ENCODE data around the gene ELAVL1.
A peak's percentile ranks its signal among the peaks of the same experiment; 100 is the strongest.

DNA sequence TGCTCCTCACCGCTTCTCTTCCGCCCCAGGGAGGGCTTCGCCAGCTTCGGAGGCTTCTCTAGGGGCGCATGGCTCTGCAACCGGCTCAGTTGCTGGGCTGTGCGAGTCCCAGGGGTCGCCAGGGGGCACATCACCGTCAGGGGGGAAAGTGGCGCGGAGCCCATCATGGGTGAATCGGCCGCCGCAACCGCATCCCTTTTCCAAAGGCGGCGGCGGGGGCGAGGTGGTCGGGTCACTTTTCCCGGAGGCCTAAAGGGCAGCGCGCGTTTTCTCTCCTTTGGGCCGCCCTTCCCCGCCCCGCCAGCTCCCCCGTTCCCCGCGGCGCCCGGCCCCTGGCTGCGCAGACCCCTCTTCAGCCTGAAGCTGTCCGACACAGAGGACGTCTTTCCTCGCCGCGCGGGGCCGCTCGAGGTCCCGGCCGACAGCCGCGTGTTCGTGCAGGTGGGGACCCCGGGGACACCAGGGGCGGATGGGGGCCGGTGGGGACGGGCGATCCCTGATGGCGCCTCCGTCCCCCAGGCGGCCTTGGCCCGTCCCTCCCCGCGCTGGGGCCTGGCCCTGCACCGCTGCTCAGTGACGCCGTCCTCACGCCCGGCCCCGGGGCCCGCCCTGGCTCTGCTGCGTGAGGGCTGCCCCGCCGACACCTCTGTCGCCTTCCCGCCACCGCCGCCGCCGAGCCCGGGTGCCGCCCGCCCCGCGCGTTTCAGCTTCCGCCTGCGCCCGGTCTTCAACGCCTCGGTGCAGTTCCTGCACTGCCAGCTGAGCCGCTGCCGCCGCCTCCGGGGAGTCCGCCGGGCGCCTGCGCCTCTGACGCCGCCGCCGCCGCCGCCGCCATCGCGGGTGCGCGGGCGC, 89.1 kb downstream of the ELAVL1 start:
- TF ChIP-seq POLR2A (IDR thresholded peaks at IDR 0.05; ENCODE audit: insufficient read depth in 1 of 2, low read depth in 2 of 2, low read length in 2 of 2): peak in 1 of 2 experiments; percentile 41; a peak in 1 of 4 replicates
- TF ChIP-seq, protein P1, sequence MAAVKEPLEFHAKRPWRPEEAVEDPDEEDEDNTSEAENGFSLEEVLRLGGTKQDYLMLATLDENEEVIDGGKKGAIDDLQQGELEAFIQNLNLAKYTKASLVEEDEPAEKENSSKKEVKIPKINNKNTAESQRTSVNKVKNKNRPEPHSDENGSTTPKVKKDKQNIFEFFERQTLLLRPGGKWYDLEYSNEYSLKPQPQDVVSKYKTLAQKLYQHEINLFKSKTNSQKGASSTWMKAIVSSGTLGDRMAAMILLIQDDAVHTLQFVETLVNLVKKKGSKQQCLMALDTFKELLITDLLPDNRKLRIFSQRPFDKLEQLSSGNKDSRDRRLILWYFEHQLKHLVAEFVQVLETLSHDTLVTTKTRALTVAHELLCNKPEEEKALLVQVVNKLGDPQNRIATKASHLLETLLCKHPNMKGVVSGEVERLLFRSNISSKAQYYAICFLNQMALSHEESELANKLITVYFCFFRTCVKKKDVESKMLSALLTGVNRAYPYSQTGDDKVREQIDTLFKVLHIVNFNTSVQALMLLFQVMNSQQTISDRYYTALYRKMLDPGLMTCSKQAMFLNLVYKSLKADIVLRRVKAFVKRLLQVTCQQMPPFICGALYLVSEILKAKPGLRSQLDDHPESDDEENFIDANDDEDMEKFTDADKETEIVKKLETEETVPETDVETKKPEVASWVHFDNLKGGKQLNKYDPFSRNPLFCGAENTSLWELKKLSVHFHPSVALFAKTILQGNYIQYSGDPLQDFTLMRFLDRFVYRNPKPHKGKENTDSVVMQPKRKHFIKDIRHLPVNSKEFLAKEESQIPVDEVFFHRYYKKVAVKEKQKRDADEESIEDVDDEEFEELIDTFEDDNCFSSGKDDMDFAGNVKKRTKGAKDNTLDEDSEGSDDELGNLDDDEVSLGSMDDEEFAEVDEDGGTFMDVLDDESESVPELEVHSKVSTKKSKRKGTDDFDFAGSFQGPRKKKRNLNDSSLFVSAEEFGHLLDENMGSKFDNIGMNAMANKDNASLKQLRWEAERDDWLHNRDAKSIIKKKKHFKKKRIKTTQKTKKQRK (IDR thresholded peaks at IDR 0.05; ENCODE audit: low read length): no peak
- TF ChIP-seq, protein P2, sequence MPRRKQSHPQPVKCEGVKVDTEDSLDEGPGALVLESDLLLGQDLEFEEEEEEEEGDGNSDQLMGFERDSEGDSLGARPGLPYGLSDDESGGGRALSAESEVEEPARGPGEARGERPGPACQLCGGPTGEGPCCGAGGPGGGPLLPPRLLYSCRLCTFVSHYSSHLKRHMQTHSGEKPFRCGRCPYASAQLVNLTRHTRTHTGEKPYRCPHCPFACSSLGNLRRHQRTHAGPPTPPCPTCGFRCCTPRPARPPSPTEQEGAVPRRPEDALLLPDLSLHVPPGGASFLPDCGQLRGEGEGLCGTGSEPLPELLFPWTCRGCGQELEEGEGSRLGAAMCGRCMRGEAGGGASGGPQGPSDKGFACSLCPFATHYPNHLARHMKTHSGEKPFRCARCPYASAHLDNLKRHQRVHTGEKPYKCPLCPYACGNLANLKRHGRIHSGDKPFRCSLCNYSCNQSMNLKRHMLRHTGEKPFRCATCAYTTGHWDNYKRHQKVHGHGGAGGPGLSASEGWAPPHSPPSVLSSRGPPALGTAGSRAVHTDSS (CRISPR knock-in tag; conservative IDR thresholded peaks at IDR 0.05): no peak
- TF ChIP-seq, protein P3, sequence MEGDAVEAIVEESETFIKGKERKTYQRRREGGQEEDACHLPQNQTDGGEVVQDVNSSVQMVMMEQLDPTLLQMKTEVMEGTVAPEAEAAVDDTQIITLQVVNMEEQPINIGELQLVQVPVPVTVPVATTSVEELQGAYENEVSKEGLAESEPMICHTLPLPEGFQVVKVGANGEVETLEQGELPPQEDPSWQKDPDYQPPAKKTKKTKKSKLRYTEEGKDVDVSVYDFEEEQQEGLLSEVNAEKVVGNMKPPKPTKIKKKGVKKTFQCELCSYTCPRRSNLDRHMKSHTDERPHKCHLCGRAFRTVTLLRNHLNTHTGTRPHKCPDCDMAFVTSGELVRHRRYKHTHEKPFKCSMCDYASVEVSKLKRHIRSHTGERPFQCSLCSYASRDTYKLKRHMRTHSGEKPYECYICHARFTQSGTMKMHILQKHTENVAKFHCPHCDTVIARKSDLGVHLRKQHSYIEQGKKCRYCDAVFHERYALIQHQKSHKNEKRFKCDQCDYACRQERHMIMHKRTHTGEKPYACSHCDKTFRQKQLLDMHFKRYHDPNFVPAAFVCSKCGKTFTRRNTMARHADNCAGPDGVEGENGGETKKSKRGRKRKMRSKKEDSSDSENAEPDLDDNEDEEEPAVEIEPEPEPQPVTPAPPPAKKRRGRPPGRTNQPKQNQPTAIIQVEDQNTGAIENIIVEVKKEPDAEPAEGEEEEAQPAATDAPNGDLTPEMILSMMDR (CRISPR knock-in tag; IDR thresholded peaks at IDR 0.05): peak; percentile 38; the same call in 1 of the 2 replicates
- no peak for TF ChIP-seq ATF7 (IDR thresholded peaks at IDR 0.05)
- TF ChIP-seq ATF7 (CRISPR knock-in tag; IDR thresholded peaks at IDR 0.05): no peak
- no peak for TF ChIP-seq MTA3 (CRISPR knock-in tag; IDR thresholded peaks at IDR 0.05)
- 0 out of 2 replicates have a peak, but pooled peaks have one; percentile 40 for TF ChIP-seq HOXA7 (CRISPR knock-in tag; IDR thresholded peaks at IDR 0.05)
- TF ChIP-seq ZNF530 (CRISPR knock-in tag; IDR thresholded peaks at IDR 0.05; ENCODE audit: low read depth): no peak
